NCI-H1092 (cell line): ENCODE measurements around the gene ZBTB11.
A peak's percentile ranks its signal among the peaks of the same experiment; 100 is the strongest.
"Not testable (repeated sequence)": the region's sequence is repeated elsewhere in the genome, so short reads cannot be mapped to it uniquely, and the experiment has no call there.

Experiments used
- DNase-seq: peaks from one replicate; lab custom pipeline; 2025; lab: John Stamatoyannopoulos, UW

ZBTB11 gene

DNA sequence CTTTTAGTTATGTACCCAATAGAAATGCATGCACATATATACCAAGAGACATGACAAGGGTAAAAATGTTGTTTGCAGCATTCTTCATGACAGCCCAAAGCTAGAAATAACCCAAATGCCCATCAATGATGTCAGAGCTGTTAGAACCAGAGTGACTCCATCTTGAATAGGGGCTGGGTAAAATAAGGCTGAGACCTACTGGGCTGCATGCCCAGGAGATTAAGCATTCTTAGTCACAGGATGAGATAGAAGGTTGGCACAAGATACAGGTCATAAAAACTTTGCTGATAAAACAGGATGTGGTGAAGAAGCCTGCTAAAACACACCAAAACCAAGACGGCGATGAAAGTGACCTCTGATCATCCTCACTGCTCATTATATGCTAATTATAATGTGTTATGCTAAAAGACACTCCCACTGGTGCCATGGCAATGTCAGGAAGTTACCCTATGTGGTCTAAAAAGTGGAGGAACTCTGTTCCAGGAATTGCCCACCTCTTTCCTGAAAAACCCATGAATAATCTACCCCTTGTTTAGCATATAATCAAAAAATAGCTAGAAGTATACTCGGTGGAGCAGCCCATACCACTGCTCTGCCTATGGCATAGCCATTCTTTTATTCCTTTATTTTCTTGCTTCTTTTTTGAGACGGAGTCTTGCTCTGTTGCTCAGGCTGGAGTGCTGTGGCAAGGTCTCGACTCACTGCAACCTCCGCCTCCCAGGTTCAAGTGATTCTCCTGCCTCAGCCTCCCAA is 32.9 kb downstream of the ZBTB11 start:
- no peak for DNase-seq

DNA sequence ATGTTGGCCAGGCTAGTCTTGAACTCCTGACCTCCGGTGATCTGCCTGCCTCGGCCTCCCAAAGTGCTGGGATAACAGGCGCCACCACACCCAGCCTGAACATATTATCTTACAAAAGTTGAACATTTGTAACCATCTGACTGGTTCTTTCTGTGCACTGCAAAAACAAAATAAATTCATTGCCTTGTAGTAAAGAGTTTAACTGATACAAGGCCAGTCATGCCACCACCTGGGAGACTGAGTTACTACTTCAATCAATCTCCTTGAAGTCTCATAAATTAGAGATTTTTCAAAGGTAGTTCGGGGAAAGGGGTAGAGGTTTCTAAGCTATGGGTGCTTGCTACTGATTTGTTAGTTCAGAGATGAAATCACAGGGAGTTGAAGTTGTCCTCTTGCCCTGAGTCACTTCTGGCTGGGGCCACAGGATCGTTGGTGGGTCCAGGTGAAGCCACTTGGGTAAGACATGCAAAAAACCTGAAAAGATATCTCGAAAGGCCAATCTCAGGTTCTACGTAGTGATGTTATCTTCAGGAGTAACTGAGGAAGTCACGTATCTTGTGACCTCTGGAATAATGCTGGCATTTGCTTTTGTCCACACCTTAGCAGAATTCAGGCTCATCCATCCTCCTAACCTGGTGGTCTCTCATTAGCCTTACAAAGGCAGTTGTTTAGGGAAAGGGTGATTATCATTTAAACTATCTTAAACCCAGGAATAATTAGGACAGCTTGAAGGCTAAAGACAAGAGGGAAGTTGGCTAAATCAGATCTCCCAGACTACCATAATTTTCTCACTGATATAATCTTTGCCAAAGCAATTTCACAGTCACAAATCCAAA is 33.7 kb downstream of the ZBTB11 start:
- DNase-seq, result no peak

DNA sequence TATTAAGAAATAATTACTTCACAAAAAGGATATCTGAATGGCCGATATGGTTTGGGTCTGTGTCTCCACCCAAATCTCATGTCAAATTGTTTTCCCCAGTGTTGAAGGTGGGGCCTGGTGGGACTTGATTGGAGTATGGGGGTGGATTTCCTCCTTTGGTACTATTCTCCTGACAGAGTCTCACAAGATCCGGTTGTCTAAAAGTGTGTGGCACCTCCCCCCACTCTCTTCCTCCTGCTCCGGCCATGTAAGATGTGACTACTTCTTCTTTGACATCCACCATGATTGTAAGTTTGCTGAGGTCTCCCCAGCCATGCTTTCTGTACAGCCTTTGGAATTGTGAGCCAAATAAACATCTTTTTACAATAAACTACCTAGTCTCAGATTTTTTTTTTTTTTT is 34.5 kb downstream of the ZBTB11 start:
- no peak for DNase-seq

DNA sequence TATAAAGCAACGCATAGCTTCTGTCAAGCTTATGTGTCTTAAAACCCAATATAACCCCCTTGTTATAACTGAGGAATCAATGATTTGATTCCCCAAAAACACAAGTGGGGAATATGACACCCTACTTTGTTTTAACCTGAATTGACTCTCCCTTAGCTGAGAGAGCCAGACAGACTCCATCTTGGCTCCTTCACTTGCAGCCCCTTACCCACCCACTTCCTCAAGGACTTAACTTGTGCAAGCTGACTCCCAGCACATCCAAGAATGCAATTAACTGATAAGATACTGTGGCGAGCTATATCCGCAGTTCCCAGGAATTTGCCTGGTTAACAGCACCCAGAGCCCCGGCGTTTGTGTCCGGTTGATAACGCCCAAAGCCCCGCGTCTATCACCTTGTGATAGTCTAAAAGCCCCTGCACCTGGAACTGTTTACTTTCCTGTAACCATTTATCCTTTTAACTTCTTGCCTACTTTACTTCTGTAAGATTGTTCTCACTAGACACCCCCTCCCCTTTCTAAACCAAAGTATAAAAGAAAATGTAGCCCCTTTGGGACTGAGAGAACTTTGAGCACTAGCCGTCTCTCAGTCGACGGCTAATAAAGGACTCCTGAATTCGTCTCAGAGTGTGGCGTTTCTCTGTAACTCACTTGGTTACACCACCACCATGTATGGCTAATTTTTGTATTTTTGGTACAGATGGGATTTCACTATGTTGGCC is 35.4 kb downstream of the ZBTB11 start:
- DNase-seq, result not testable (repeated sequence)

DNA sequence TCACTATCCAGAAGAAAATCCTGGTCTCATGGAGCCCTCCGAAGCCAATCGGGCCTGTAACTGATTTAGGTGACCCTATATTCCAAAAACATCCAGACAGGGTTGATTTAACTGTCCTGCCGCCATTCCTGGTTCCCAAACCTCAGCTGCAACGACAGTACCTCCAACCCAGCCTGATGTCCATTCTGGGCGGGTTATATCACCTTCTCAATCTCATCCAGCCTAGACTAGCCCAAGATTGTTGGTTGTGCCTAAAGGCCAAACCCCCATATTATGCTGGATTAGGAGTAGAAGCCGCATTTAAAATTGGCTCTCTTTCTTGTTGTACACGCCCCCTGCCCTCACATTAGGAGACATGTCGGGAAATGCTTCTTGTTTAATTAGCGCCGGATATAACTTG is 36.7 kb downstream of the ZBTB11 start:
- no peak for DNase-seq

DNA sequence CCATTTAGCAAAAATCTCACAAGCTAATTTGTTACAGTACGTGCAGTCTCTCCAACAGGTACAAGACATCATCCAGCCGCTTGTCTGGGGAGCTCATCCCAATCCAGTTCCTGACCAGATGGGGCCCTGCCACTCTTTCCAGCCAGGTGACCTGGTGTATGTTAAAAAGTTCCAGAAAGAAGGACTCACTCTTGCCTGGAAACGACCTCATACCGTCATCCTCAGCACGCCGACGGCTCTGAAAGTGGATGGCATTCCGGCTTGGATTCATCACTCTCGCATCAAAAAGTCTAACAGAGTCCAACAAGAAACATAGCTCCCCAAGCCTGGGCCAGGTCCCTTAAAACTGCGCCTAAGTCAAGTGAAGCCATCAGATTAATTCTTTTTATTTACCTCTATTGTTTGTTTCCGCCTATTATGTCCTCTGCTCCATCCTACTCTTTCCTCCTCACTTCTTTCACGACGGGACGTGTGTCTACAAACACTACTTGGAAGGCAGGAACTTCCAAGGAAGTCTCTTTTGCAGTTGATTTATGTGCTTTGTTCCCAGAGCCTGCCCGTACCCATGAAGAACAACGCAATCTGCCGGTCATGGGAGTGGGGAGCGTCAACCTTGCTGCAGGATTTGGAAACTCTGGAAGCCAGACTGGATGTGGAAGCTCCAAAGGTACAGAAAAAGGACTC is 37.5 kb downstream of the ZBTB11 start:
- no peak for DNase-seq

DNA sequence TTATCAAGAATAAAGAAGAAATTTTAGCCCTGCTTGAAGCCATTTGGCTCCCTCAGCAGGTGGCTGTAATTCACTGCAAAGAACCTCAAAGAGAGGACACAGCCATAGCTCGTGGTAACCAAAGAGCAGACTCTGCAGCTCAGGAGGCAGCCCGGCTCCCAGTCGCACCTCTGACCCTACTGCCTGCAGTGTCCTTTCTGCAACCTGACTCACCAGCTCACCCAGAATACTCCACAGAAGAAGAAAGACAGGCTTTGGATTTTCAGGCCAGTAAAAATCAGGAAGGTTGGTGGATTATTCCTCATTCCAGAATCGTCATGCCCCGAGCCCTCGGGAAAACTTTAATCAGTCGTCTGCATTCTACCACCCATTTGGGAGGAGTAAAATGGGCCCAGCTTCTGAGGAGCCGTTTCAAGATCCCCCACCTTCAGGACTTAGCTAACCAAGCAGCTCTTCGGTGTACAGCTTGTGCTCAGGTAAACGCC is 38.6 kb downstream of the ZBTB11 start:
- no peak for DNase-seq

DNA sequence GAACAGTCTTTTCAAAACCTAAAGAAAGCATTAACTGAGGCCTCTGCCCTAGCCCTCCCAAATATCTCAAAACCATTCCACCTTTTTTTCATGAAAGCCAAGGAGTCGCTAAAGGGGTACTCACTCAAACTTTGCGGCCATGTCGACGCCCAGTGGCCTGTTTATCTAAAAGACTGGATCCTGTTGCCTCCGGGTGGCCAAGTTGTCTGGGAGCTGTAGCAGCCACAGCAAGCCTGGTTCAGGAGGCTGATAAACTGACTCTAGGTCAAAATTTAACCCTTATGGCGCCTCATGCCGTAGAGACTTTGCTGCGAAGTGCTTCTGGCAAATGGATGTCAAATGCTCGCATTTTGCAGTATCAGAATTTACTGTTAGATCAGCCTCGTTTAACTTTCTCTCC is 39.5 kb downstream of the ZBTB11 start:
- DNase-seq, result no peak

DNA sequence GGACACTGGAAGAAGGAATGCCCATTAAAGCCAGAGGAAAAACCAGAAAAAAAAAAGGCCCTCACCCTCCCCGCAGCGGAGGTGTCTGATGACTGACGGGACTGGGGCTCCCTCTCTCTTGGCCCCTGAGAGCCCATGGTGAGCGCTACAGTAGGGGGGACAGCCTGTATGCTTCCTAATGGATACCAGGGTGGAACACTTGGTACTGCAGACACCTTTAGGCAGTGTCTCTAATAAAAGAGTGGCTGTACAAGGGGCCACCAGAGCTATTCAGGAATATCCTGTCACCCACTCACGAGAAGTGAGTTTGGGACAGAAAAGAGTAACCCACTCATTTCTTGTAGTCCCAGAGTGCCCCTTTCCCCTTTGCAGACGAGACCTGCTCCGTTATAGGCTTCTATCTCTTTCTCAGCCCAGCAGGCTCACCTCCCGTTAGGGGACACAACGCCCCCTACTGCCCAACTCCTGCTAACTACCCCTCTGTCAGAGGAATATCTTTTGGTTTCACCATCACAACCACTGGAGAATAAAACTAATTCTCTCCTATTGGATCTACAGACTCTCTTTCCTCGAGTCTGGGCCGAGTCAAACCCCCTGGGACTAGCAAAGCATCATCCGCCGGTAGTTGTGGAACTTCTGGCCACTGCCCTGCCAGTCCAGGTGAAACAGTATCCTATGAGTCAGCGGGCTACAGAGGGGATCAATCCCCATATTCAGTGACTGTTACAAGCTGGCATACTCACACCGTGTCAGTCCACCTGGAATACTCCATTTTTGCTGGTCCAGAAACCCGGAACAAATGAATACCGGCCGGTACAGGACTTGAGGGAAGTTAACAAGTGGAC is 40.8 kb downstream of the ZBTB11 start:
- DNase-seq, result peak; percentile 5

DNA sequence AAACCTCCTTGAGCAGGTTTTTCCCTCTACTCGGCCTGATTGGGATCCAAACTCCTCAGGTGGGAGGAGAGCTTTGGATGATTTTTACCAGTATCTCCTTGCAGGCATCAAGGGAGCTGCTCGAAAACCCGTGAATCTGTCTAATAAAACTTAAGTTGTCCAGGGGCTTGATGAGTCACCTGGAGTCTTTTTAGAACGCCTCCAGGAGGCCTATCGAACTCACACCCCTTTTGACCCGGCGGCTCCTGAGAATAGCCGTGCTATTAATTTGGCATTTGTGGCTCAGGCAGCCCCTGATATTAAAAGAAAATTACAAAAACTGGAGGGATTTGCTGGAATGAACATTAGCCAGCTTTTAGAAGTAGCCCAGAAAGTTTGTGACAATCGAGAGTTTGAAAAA is 41.6 kb downstream of the ZBTB11 start:
- no peak for DNase-seq

DNA sequence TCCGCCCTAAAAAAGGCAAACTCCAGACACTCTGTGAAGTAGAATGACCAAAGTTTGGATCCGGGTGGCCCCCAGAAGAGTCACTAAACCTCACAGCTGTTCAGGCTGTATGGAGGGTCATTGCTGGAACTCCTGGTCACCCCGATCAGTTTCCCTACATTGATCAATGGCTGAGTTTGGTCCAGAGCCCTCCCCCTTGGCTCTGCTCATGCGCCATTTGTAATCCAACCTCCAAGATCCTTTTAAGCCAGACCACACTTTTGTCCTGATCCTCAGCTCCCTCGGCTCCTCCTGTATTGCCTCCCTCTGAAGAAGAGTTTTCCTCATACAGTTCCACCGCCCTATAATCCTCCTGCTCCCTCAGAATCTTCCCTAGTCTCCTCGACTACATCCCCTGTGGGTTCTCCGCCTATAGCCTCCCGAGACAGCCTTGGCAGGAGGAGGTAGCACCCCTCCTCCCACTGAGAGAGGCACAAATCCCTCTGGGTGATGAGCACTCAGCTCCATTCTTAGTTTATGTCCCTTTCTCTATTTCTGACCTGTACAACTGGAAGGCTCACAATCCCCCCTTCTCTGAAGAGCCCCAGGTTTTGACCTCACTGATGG is 42.2 kb downstream of the ZBTB11 start:
- DNase-seq, result no peak

DNA sequence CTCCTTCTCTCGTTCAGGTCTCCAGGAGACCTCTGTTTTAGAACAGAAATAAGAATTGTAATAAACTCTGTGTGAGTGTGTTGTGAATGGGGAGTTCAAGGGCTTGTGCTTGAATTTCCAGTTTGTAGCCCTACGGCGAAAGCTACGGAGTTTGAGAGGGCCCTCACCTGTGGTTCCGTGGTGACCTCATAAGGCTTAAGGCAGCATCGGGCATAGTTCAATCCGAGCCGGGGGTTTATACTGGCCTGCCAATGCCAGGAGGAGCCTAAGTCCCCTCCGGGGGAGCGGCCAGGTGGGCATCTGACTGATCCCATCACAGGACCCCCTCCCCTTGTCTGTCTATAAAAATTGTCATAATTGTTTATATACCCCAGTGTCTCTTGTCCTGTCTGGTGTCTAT is 43.7 kb downstream of the ZBTB11 start:
- no peak for DNase-seq

DNA sequence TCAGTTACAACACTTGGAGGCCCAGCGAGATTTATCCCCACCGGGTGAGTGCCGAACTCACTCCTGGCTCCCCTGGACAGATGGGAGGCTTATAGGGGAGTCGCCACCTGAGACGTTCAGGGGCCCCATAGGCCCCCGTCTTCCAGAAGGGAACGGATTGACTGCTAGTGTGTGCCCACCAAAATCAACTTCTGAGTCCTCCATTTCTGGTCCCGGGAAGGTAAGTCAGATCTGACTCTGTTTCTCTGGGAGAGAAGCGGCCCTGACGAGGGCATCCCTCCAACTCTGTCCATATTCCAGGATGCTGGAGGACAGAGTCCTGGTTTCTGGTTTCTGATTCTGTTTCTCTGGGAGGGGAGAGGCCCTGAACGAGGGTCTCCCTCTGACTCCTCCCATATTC is 44.3 kb downstream of the ZBTB11 start:
- DNase-seq, result no peak

DNA sequence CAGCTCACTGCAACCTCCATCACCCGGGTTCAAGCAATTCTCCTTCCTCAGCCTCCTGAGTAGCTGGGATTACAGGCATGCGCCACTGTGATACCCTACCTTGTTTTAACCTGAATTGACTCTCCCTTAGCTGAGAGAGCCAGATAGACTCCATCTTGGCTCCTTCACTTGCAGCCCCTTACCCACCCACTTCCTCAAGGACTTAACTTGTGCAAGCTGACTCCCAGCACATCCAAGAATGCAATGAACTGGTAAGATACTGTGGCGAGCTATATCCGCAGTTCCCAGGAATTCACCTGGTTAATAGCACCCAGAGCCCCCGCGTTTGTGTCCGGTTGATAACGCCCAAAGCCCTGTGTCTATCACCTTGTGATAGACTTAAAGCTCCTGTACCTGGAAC is 45.0 kb downstream of the ZBTB11 start:
- DNase-seq, result not testable (repeated sequence)

DNA sequence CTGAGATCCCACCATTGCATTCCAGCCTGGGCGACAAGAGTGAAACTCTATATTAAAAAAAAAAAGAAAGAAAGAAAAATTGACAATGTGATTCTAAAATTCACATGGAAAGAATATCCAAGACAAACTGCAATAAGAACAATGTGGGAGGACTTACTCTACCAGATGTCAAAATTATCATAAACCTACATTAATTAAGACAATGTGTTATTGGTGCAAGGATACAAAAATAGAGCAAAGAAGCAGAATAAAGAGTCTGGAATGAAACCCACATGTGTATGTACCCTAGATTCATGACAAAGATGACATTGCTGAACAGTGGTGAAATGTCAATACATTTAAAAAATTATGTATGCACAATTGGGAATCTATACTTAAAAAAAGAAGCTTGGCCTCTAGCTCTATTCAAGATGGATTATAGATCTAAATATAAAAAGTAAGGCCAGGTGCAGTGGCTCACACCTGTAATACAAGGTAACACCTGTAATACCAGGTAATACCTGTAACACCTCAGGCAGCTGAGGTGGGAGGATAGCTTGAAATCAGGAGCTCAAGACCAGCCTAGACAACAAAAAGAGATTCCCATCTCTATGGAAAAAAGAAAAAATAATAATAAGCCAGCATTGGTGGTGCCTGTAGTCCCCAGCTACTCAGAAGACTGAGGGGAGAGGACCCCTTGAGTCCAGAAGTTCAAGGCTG is 45.7 kb downstream of the ZBTB11 start:
- DNase-seq, result no peak

DNA sequence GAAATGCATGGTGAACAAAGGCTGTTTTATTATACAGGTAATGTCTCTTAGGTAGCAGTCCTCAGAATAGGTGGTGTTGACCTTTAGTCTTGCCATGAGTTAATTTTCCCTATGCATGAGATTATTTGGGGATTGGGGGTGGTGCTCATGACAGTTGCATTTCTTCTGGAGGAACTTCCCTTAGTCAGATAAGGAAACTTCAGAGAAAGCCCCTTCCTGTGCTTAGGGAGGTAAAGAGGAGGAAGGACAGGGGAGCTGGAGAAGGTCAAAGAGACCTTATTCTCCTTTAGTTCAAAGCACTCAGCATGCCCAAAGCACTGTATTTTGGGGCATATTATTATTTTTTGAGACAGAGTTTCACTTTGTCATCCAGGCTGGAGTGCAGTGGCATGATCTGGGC is 47.7 kb downstream of the ZBTB11 start:
- DNase-seq, result no peak

DNA sequence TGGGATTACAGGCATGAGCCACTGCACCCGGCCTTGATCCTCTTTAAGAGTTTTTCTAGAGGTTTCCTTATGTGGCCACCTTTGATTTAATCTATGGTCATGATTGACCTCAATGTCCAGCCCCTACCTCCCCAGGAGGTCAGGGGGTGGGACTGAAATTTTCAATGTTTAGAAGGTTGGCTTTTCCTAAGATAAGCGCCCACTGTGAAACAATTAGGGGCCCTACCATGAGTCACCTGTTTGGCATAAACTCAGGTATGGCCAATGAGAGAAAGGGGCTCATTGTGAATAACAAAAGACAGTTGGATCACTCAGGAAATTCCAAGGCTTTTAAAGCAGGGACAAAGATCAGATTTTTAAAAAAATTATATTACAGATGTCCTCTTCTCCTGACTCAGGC is 51.1 kb downstream of the ZBTB11 start:
- no peak for DNase-seq

DNA sequence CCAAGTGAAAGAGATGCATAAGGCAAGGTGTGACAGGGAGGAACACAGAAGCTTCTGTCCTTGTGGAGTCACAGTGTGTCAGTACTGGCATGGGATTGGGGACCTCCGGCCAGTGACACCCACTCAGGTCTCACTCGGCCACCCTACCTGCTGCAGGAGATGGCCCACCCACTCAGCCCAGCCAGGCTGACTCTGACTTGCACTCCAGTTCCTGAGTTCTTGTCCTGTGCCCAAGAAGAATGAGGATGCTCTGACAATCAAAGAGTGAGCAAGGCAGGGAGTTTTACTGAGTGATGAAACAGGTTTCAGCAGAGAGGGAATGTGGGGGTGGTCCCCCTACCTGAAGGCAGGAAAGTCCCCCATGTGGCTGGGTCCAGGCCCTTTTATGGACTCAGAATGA is 52.1 kb downstream of the ZBTB11 start:
- no peak for DNase-seq

DNA sequence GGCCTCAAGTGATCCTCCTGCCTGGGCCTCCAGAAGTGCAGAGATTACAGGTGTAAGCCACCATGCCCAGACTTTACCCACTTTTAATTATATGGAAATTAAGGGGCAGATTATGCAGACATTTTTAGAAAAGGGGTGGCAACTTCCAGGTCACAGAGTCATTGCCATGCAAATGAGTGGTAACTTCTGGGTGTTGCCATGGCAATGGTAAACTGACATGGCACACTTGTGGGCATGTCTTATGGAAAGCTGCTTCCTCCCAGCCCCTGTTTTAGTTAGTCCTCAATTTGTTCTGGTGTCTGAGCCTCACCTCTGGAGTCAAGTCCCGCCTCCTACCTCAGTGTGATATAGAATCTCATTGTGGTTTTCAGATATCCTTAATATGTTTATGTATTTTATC is 53.3 kb downstream of the ZBTB11 start:
- no peak for DNase-seq

DNA sequence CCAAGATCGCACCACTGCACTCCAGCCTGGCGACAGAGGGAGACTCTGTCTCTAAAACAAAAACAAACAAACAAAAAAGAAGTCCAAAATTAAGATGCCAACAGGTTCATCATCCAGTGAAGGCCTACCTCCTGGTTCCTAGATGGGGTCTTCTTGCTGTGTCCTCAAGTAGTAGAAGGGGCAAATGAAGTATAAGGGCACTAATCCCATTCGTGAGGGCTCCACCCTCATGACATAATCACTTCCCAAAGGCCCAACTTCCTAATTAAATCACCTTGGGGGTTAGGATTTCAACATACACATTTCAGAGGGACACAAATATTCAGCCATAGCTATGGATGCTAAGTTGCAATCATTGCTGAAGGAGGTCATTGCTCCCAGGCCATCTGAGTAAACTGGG is 57.2 kb downstream of the ZBTB11 start:
- no peak for DNase-seq
